Adrenal gland (tissue), 5 donors: Measurements from ENCODE around the gene ABHD6.

Experiments
- POLR2A ChIP-seq, 2 donors: fragments of 450-650 bp; IDR thresholded peaks; one replicate each; pipeline ENCODE4 v1.6.1; 2017; ENCODE audit warnings: antibody characterized with exemption in 2 of 2, mild to moderate bottlenecking in 2 of 2, moderate library complexity in 1 of 2
- TF ChIP-seq, protein P1 (sequence below), 6 experiments: fragments of 450-650 bp in 4 of 6; fragments of 200-600 bp in 2 of 6; sonication (generic) in 1 of 6; IDR thresholded peaks; 1 replicate in 5 of 6; 2 replicates in 1 of 6; pipeline versions ENCODE4 v1.5.1 to v1.8.0; 2016 to 2021; ENCODE audit warnings: antibody characterized with exemption in 6 of 6, mild to moderate bottlenecking in 2 of 6, moderate library complexity in 1 of 6
- donor health status: DM: no; HTN: no; CAD: no.

GRCh38 chr3:58190882-58191281 is 46.7 kb upstream of the ABHD6 start:
- TF ChIP-seq, protein P1, sequence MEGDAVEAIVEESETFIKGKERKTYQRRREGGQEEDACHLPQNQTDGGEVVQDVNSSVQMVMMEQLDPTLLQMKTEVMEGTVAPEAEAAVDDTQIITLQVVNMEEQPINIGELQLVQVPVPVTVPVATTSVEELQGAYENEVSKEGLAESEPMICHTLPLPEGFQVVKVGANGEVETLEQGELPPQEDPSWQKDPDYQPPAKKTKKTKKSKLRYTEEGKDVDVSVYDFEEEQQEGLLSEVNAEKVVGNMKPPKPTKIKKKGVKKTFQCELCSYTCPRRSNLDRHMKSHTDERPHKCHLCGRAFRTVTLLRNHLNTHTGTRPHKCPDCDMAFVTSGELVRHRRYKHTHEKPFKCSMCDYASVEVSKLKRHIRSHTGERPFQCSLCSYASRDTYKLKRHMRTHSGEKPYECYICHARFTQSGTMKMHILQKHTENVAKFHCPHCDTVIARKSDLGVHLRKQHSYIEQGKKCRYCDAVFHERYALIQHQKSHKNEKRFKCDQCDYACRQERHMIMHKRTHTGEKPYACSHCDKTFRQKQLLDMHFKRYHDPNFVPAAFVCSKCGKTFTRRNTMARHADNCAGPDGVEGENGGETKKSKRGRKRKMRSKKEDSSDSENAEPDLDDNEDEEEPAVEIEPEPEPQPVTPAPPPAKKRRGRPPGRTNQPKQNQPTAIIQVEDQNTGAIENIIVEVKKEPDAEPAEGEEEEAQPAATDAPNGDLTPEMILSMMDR (IDR thresholded peaks at IDR 0.05), result no peak
- TF ChIP-seq POLR2A (IDR thresholded peaks at IDR 0.05), result no peak
